NB4 (cell line): ENCODE data around the gene GRK2.

Source experiments
- CTCF ChIP-seq: IDR thresholded peaks from one replicate; pipeline ENCODE4 v1.5.1; 2012; ENCODE audit warnings: low read depth, low read length
- POLR2A ChIP-seq: IDR thresholded peaks from 2 replicates; pipeline ENCODE4 v1.6.1; 2011; ENCODE audit warnings: mild to moderate bottlenecking; ENCODE audit not compliant: insufficient read length; ENCODE audit errors: extremely low read depth

DNA sequence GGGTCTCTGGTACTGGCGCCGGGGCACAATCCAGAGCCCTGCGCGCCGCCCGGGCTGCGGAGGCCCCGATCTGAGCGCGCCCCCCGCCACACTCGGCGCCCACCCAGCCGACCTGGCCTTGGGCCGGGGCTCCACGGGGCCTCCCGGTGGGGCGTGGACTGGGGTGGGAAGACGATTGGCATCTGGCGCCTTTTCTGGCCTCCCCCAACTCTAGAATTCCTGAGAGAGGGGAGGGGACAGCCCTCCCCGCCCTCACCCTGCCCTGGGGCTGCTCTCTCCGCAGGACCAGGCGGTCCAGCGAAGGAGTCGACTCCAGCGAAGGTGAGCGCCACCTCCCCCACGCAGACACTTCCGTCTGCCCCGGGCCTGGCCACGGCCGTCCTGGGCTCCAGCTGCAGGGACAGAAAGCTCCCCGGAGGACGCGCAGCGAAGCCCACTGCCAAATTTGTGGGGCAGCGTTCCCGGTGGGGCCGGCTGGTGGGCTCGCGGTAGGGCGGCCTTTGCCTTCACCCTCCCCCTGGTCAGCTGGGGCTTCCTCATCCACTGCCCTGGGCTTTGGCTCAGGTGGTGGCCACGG lies 37.6 kb downstream of the GRK2 start:
- TF ChIP-seq POLR2A (no peak), CTCF (no peak)
